GM12874 (cell line): ENCODE data around the gene TBXAS1.

Experiments used
- TF ChIP-seq, protein P1 (sequence below): IDR thresholded peaks from 2 replicates; pipeline ENCODE4 v1.5.1; 2011; ENCODE audit warnings: low read depth, mild to moderate bottlenecking, control low read depth, low read length, moderate library complexity; ENCODE audit not compliant: insufficient read depth

Gene TBXAS1

DNA sequence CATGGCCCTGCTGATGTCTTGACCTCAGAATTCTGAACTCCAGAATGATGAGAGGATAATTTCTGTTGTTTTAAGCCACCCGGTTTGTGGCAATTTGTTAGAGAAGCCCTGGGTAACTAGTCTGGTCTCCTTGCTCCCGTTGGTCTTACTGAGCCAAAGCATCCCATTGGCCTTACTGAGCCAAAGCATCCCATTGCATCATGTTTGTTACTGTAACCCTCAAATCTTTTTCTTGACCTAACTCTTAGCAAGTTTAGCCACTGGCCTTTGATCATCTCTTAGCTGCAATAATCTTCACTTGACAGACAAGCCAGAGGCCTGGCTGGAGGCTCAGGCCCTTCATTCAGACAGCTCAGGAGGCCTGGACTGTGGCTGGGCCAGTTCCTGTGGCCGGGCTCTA, 21.8 kb downstream of the TBXAS1 start:
- TF ChIP-seq, protein P1, sequence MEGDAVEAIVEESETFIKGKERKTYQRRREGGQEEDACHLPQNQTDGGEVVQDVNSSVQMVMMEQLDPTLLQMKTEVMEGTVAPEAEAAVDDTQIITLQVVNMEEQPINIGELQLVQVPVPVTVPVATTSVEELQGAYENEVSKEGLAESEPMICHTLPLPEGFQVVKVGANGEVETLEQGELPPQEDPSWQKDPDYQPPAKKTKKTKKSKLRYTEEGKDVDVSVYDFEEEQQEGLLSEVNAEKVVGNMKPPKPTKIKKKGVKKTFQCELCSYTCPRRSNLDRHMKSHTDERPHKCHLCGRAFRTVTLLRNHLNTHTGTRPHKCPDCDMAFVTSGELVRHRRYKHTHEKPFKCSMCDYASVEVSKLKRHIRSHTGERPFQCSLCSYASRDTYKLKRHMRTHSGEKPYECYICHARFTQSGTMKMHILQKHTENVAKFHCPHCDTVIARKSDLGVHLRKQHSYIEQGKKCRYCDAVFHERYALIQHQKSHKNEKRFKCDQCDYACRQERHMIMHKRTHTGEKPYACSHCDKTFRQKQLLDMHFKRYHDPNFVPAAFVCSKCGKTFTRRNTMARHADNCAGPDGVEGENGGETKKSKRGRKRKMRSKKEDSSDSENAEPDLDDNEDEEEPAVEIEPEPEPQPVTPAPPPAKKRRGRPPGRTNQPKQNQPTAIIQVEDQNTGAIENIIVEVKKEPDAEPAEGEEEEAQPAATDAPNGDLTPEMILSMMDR: no peak

DNA sequence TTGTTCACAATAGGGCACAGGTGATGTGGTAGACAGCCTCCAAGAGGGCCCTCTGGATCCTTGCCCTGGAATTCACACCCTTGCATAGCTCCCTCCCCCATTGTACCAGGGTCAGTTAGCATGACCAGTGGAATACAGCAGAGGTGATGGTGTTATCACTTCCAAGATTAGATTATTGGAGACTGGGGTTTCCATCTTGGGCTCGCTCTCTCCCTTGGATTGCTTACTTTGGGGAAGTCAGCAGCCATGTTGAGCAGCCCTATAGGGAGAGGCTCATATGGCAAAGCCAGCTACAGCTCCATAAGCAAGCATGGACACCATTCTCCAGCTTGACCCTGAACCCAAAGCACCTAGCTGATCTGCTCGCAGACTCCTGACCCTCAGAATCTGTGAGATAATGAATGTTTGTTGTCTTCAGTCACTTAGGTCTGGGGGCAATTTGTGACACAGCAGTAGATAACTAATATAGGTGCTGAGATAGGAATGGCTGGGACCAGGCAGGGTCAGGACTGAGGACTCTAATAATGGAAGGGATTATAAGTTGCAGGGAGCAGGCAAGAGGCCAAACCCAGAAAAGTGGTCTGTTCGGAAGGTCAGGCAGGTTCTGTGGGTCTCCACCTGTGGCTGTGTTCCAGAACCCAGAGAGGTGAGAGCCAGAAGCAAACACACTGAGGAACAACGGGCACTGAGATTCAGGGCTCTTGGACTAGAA, 22.9 kb downstream of the TBXAS1 start:
- TF ChIP-seq, protein P1: no peak

DNA sequence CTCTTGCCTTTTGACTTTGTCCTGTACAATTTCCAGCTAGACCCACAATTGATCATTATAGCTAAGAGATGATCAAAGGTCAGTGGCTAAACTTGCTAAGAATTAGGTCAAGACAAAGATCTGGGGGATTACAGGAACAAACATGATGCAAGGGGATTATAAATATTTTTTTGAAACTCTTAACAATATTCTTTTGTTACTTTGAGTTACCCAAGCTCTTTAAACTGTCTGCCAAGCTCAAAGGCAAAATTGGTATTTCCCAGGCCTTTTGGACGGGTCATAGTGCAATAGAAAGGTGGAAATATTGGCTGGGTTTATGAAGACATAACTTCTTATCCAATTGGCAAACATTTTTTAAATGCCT, 23.4 kb downstream of the TBXAS1 start:
- TF ChIP-seq, protein P1: no peak

DNA sequence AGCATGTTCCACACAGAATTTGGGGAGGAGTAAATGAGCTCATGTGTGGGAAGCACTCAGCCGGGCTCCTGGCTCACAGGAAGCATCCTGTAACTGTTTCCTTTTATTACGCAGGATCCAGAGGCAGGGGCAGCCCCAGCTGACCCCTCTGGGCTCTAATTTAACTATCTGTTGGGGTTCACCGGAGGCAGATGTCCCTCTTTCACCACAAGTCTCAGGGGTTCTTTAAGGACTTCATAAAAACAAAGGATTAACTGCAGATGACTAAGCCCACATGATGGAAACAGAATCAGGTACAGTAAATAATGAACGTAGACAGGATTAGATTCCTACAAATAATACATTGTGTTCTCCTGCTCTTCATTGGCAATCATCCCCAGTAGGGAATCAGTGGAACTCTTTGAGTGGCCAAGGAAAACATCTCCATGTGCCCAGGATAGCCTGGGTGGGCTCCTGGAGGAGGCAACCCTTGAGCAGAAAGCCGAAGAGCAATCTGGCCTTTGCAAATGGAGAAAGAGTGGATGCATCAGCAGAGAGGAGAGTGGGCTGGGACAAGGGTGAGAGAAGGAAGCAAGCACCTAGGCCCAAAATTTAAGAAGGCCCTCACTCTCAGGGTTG, 24.6 kb downstream of the TBXAS1 start:
- TF ChIP-seq, protein P1: no peak

DNA sequence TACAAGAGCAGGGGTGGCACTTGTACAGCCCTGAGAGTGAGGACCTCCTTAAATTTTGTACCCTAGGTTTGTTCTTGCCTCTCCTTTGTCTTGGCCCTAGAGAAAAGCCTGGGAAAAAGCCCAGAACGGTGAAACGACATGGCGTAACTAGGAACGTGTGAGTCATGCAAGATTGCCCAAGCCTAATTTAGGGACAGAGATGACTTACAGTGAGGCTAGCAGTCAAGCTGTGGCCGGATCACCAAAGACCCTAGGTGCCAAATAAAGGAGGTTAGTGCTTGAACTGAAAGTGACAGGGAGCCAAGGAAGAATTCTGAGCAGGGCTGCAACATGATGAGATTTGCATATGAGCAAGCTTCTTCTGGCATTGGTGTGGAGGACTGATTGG, 25.1 kb downstream of the TBXAS1 start:
- TF ChIP-seq, protein P1: no peak

DNA sequence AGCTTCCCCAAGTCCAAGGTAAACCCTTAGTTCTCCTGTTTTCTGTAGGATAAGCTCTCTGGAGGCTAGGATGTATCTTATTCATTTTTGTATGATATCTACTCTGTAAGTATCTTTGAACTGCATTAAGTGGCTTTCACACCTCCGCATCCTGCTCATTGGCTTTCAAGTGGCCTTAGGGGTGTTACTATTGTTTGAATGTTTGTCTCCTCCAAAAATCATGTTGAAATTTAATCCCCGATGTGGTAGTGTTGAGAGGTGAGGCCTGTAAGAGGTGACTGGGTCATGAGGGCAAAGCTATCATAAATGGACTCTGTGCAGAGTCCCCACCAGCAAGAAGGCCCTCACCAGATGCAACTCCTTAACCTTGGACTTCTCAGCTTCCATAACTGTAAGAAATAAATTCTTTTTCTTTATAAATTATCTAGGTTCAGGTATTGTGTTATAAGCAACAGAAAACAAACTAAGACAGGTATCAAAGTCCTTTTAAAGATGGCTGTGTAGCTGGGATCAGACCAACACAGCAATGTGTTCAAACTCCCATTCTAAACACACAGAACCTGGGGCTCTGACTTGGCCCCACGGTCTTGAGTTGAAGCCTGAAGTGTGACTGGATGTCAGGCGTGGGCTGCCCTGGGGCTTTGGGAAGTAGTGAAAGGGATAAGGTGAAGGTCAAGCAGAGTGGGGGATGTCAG, 25.9 kb downstream of the TBXAS1 start:
- TF ChIP-seq, protein P1: no peak

DNA sequence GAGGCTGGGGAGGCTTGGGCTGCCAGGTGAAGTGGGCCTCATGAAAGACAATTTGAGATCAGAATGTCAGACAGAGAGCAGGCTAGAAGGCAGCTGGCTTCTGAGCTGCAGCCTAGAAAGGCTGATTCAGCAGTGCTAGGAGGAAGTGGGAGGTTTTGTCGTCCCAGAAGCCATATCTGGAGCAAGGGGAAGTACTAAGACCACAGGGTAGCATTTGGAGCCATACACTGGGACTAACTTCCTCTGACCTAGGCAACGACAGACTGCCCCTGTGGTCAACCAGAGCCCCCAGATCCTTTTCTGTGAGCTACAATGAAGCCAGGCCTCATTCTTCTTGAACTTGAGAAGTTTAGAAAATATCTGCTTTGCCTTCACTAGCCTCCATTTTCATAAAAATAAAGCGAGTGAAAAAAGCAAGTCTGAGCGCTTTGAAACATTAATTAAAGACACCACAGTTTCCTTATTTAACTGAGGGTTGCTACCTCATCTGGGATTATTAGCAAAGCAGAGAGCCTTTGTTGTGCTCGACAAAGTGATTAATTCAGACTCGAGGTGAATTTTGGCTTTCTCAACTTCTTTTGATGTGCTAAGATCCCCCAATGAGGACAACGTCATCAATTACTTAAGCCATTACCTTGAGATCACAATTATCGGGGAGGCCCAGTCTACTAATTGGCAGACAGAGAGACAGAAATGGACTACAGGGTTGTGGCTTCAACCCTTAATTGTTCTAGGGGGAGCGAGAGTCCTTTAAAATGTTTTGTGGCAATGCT, 26.6 kb downstream of the TBXAS1 start:
- TF ChIP-seq, protein P1: no peak
